ENCODE results near the gene SETD3. TPM values are rescaled to one million over a fixed set of nuclear protein-coding genes. Genes with fewer than 3 reads are reported as not detected.

Gene SETD3
- total RNA-seq, 1 donor from 2014 or later: 62.8 TPM

DNA sequence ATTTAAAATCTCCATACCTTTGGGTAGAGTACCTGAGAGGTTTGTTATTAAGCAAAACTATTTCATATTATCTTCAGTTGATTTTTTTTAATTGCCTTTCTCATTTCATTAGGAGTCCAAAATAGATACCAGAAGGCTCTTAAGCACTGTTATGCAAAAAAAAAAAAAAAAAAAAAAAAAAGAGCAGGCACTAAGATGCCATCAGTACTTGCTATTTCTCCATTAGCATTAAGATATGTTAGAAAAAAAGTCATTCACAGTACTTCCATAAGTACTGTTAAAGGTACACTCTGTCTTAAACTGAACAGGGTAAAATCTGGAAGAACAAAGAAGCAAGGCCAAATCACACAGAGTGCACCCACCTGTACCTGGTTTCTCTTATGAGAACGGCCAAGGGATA, 57.2 kb downstream of the SETD3 start:
- Histone ChIP-seq H3K27ac (ENCODE audit: low read depth, low read length) (no peak overlapping the region), H3K79me2 (ENCODE audit: insufficient read depth, low read length) (no peaks in the 10 kb centered on the region), H3K4me3 (ENCODE audit: insufficient read depth, low read depth, low read length) (no peak overlapping the region), H3K4me2 (ENCODE audit: low read length) (no peak overlapping the region), H3K27me3 (ENCODE audit: insufficient read depth, low read length) (no peaks in the 10 kb centered on the region), H3K9ac (ENCODE audit: low read length) (no peak overlapping the region), H3K9me3 (ENCODE audit: insufficient read depth, low read depth, low read length) (no peaks in the 10 kb centered on the region), H3K36me3 (ENCODE audit: insufficient read depth, low read length) (no peaks in the 10 kb centered on the region), H3K4me1 (ENCODE audit: insufficient read depth, low read length) (peaks cover 8% of the 10 kb centered on the region), H2AFZ (ENCODE audit: low read depth, low read length) (no peak overlapping the region), H4K20me1 (ENCODE audit: insufficient read depth, low read length) (peaks cover 21% of the 10 kb centered on the region)
- FAIRE-seq (no peak), DNase-seq (ENCODE audit: low read depth) (no peak)
- Mint-ChIP-seq H3K27me3 (ENCODE audit: low read depth, unreplicated experiment) (no peaks in the 10 kb centered on the region), H3K9me3 (ENCODE audit: unreplicated experiment) (peaks cover 2% of the 10 kb centered on the region), H3K4me3 (ENCODE audit: unreplicated experiment) (no peak overlapping the region), H3K27ac (ENCODE audit: unreplicated experiment) (no peak overlapping the region), H3K36me3 (ENCODE audit: low read depth, unreplicated experiment) (peaks cover 12% of the 10 kb centered on the region), H3K4me1 (ENCODE audit: low read depth, unreplicated experiment) (peaks cover 31% of the 10 kb centered on the region)
- TF ChIP-seq, protein P1, sequence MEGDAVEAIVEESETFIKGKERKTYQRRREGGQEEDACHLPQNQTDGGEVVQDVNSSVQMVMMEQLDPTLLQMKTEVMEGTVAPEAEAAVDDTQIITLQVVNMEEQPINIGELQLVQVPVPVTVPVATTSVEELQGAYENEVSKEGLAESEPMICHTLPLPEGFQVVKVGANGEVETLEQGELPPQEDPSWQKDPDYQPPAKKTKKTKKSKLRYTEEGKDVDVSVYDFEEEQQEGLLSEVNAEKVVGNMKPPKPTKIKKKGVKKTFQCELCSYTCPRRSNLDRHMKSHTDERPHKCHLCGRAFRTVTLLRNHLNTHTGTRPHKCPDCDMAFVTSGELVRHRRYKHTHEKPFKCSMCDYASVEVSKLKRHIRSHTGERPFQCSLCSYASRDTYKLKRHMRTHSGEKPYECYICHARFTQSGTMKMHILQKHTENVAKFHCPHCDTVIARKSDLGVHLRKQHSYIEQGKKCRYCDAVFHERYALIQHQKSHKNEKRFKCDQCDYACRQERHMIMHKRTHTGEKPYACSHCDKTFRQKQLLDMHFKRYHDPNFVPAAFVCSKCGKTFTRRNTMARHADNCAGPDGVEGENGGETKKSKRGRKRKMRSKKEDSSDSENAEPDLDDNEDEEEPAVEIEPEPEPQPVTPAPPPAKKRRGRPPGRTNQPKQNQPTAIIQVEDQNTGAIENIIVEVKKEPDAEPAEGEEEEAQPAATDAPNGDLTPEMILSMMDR (IDR thresholded peaks at IDR 0.05; ENCODE audit: insufficient read depth, low read depth, low read length): no peak
- no peak for TF ChIP-seq EZH2 (IDR thresholded peaks at IDR 0.05; ENCODE audit: insufficient read depth, low read length)

DNA sequence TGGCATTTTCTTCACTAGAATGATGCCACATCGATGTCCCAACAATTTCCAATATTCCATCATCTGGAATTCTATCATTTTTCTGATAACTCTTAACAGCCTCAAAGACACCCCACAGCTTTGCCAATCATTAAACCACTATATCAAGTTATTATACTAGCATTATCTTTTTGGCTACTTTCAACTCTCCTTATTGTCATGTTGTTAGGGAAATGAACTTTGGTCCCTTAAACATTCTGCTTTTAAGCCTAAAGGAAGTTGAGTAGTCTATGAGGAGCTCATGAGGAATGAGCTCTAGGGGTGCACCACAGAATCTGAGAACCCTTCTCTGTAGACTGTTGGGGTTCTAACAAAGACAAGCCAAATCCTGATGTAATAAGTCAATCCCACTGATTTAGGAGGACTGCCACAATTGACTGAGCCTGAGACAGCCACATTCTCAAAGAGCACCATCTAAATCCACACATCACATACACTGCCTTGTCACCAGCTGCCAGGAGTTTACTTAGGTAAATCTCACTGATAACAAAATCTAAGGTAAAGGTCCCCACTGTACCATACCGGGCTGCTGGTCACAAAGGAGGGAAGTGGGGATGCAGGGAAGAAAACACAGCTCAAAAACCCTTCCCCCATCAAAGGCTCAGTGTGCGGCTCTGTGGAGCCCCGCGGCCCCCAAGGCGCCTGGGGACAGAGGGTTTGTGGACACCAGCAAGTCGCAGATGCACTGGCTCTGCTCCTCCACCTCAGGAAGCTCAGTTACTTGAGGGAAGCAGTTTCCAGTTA, 58.2 kb downstream of the SETD3 start:
- Mint-ChIP-seq H3K9me3 (ENCODE audit: unreplicated experiment) (no peaks in the 10 kb centered on the region), H3K27ac (ENCODE audit: unreplicated experiment) (no peak overlapping the region), H3K4me3 (ENCODE audit: unreplicated experiment) (no peak overlapping the region), H3K4me1 (ENCODE audit: low read depth, unreplicated experiment) (peaks cover 26% of the 10 kb centered on the region), H3K27me3 (ENCODE audit: low read depth, unreplicated experiment) (no peaks in the 10 kb centered on the region), H3K36me3 (ENCODE audit: low read depth, unreplicated experiment) (peaks cover 2% of the 10 kb centered on the region)
- no peak for FAIRE-seq
- Histone ChIP-seq H2AFZ (ENCODE audit: low read depth, low read length) (no peak overlapping the region), H3K9ac (ENCODE audit: low read length) (no peak overlapping the region), H3K9me3 (ENCODE audit: insufficient read depth, low read depth, low read length) (no peaks in the 10 kb centered on the region), H3K36me3 (ENCODE audit: insufficient read depth, low read length) (no peaks in the 10 kb centered on the region), H4K20me1 (ENCODE audit: insufficient read depth, low read length) (peaks cover 19% of the 10 kb centered on the region), H3K4me2 (ENCODE audit: low read length) (no peak overlapping the region), H3K4me3 (ENCODE audit: insufficient read depth, low read depth, low read length) (no peak overlapping the region), H3K27ac (ENCODE audit: low read depth, low read length) (no peak overlapping the region), H3K4me1 (ENCODE audit: insufficient read depth, low read length) (peaks cover under 1% of the 10 kb centered on the region), H3K27me3 (ENCODE audit: insufficient read depth, low read length) (no peaks in the 10 kb centered on the region), H3K79me2 (ENCODE audit: insufficient read depth, low read length) (no peaks in the 10 kb centered on the region)
- DNase-seq (ENCODE audit: low read depth): no peak
- TF ChIP-seq EZH2 (IDR thresholded peaks at IDR 0.05; ENCODE audit: insufficient read depth, low read length): no peak
- TF ChIP-seq, protein P1 (IDR thresholded peaks at IDR 0.05; ENCODE audit: insufficient read depth, low read depth, low read length): no peak

DNA sequence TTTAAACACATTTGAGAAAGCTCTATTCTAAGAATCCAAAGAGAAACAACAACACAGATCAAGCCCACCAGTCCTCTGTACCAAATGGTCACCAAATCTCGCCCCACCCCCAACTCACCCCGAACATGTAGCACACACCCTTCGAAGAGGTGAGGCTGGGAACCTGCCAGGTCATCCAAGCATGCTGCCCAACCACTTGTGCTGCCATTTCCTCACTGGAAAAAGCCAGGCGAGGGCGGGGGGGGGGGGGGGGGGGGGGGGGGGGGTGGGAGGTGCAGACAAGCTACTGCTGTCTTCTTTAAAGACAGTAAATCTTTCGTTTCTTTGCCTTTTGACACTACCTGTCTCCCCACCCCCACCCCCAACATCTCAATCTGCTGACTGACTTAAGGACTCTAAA, 59.9 kb downstream of the SETD3 start:
- Histone ChIP-seq H3K27me3 (ENCODE audit: insufficient read depth, low read length) (no peaks in the 10 kb centered on the region), H3K4me1 (ENCODE audit: insufficient read depth, low read length) (no peaks in the 10 kb centered on the region), H2AFZ (ENCODE audit: low read depth, low read length) (no peak overlapping the region), H4K20me1 (ENCODE audit: insufficient read depth, low read length) (peaks cover 14% of the 10 kb centered on the region), H3K9me3 (ENCODE audit: insufficient read depth, low read depth, low read length) (no peaks in the 10 kb centered on the region), H3K4me2 (ENCODE audit: low read length) (no peak overlapping the region), H3K4me3 (ENCODE audit: insufficient read depth, low read depth, low read length) (no peak overlapping the region), H3K9ac (ENCODE audit: low read length) (no peak overlapping the region), H3K27ac (ENCODE audit: low read depth, low read length) (no peak overlapping the region), H3K79me2 (ENCODE audit: insufficient read depth, low read length) (no peaks in the 10 kb centered on the region), H3K36me3 (ENCODE audit: insufficient read depth, low read length) (no peaks in the 10 kb centered on the region)
- Mint-ChIP-seq H3K9me3 (ENCODE audit: unreplicated experiment) (no peaks in the 10 kb centered on the region), H3K4me3 (ENCODE audit: unreplicated experiment) (no peak overlapping the region), H3K36me3 (ENCODE audit: low read depth, unreplicated experiment) (peaks cover 2% of the 10 kb centered on the region), H3K27me3 (ENCODE audit: low read depth, unreplicated experiment) (no peaks in the 10 kb centered on the region), H3K4me1 (ENCODE audit: low read depth, unreplicated experiment) (peaks cover 19% of the 10 kb centered on the region), H3K27ac (ENCODE audit: unreplicated experiment) (no peak overlapping the region)
- FAIRE-seq (no peak), DNase-seq (ENCODE audit: low read depth) (peak; percentile 15)
- TF ChIP-seq, protein P1 (IDR thresholded peaks at IDR 0.05; ENCODE audit: insufficient read depth, low read depth, low read length): no peak
- TF ChIP-seq EZH2 (IDR thresholded peaks at IDR 0.05; ENCODE audit: insufficient read depth, low read length): no peak
